T-helper 1 cell (primary cell): Measurements from ENCODE around the gene C12orf50.
"Not testable (repeated sequence)": the region's sequence is repeated elsewhere in the genome, so short reads cannot be mapped to it uniquely, and the experiment has no call there.

Source experiments
- DNase-seq, 5 donors: peaks; one replicate each; pipeline ENCODE4 v3.0.0-alpha.2; 2012 to 2020

Gene C12orf50

DNA sequence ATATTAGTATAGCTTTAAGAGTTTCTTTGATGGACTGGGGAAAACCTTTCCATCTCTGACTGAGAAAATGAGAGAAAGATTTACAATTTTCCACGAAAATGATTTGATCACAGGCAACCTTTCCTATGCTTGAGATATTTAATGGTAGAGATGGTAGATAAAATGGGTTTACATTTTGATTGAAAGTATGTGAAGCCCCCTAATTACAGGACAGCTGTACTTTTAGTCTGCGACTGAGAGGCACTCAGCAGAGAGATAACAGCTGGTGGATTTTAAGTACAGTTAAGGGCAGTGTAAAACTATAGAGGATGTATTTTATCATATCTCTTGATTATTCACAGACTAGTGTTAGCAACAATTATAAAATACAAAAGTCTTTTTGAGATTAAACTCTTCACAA is 40.7 kb downstream of the C12orf50 start:
- DNase-seq, result no peak

GRCh38 chr12:87985069-87985675 is 44.0 kb downstream of the C12orf50 start:
- DNase-seq, result no peak

DNA sequence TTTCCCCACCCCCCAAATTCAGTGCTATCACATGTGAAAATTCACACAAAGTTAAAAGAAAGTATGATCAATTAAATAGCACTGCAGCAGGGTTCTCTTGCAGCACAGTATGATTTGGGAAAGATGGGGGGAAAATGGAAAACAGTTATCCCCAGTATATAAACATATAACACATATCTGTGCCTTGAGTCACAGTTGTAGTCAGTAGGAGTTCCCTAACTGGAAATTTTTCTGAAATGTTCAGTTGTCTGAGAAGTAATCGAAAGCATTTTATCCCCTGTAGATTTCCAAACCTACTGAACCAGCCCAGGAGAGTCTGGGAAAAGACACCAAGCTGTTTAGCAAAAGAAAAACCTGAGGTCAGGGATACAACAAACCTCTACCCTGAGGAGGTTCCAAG is 47.0 kb downstream of the C12orf50 start:
- no peak for DNase-seq

DNA sequence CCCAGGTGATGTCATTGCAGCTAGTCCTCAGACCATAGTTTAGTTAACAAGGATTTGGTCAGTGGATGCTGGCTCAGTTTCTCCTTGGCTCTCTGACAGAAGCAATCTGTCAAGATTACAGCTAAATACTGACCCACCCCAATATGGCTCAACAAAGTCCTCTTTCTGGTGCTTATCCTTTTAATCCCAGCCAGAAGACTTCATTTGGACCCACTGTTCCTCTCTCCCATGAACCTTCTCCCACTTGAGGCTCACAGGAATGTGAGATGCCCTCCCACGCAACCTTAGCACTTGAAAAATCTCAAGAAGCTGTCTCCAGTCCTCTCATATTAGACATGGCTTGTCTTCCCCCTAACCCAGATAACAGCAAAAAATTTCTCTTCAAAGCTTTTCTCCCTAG is 47.7 kb downstream of the C12orf50 start:
- DNase-seq, result no peak

- DNase-seq, result no peak
Observed at GRCh38 chr12:87975879-87976278, 53.3 kb downstream of the C12orf50 start.

DNA sequence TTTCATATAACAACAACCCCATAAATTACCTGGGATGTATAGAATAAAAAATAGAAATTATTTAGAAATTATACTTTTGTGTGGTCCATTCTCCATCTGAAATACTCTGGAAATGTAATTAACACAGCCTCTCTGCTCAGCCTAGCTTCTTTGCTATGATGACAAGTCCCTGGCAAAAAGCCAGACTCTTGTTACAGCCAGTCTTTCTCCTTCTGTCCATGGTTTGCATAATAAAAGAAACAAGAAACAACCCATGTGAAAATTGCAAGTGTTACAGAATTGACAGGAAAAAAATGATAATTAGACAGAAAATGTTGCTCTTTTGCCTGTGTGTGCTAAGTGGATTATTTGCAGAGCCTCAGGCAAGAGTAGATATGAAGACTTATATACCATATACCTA is 61.3 kb downstream of the C12orf50 start:
- DNase-seq, result no peak

GRCh38 chr12:87960566-87960965 is 68.6 kb downstream of the C12orf50 start:
- DNase-seq, result no peak

- not testable (repeated sequence) for DNase-seq
Observed at GRCh38 chr12:87954028-87954427, 75.2 kb downstream of the C12orf50 start.

DNA sequence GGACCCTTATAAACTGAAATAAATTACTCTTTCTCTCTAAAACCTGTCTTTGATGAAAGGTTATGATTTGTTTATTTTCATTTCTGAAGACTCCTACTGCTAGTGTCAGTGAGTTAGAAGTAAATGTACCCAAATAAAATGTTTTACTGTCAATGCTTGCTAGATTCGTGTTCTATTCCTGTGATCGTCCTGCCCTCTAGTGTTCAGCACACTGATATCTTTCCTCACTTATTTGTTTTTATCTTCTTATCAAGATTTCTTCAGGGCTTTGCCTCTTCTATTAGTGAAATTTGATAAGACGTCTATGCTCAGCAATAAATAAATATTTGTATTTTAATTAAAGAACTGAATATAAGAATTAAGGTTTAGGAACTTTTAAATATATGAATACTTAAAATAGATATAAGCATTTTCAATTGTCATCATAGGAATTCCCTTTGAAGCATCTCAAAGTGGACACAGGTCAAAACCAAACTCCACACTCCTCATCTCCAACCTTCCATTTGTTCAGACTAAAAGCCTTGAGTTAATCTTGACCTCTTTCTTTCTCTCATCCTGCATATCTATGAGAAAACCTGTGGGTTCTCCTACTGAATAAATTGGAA is 75.8 kb downstream of the C12orf50 start:
- DNase-seq, result no peak

- DNase-seq, result no peak
Observed at GRCh38 chr12:87952850-87953249, 76.4 kb downstream of the C12orf50 start.

- no peak for DNase-seq
Observed at GRCh38 chr12:87952223-87952622, 77.0 kb downstream of the C12orf50 start.

GRCh38 chr12:87943762-87944161 is 85.4 kb downstream of the C12orf50 start:
- DNase-seq, result no peak

DNA sequence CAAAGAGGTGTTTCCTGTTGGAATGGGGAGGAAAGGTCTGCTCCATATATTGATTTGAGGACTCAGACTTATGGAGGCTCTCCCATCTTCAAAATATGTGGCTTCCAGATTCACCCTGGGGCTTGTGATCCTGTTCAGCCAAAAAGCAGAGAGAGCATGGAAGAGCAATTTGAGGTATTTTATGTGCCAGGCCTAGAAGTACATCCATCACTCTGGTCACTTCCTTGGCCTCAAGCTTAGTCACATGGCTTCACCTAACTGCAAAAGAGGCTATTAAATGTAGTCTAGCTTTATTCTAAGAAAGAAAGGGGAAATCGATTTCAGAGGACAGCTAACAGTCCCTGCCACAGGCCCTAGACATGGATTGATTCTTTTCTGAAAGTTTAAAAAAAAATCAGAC is 86.2 kb downstream of the C12orf50 start:
- no peak for DNase-seq

GRCh38 chr12:87939182-87939581 is 90.0 kb downstream of the C12orf50 start:
- no peak for DNase-seq

GRCh38 chr12:87935216-87935615 is 94.0 kb downstream of the C12orf50 start:
- DNase-seq, result no peak

DNA sequence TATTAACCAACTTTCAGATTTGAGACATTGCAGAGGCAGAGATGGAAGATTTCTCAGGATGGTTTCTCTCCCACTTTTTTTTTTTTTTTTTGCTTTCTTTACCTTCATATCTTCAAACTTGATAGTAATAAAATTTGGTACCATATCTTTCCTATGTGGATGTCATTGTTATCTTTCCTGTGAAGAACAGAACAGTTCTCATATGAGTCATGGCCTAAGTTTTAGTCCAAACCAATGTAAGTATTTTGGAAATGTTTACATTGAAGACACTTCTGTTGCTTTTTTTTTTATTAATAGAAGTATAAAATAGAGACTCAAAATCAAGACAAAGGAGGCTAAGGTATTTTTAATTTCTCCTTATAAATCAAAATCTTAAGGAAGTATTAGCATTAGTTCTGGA is 95.2 kb downstream of the C12orf50 start:
- no peak for DNase-seq

DNA sequence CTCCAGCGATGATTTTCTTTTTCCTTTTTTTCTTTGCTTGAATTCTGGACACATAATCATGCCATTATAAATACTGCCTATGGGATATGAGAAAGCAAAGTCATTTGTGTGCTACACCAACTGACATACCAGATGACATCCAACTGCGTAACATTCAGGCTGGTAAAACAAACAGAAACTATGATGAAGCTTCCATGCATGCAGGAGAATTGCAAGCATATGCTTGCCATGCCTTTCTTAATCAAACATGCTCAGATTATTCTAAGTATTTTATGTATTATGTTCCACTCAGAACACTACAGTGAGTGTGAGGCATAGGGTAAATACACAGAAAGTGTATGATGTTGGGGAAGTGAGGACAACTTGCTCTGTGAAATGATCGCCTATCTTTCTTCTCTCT is 97.4 kb downstream of the C12orf50 start:
- no peak for DNase-seq

- no peak for DNase-seq
Observed at GRCh38 chr12:87930627-87931026, 98.6 kb downstream of the C12orf50 start.
